ENCODE measurements around the gene ERC1. TPM values are rescaled to one million over a fixed set of nuclear protein-coding genes. Genes with fewer than 3 reads are reported as not detected.

ERC1 gene
- total and polyA plus RNA-seq, 2 donors from 2014 or later, result 5.1 to 68.3 TPM

GRCh38 chr12:1104088-1104800, 113.2 kb downstream of the ERC1 start:
- no peaks in the 10 kb centered on the region for H3K9me3 ChIP-seq (ENCODE audit: control insufficient read depth in 2 of 3, insufficient read depth in 1 of 3, low read length in 3 of 3)
- no peak overlapping the region for H3K4me3 ChIP-seq (ENCODE audit: low read length in 3 of 3)
- peak in 2 of 5 donors; percentile 7 to 24 for DNase-seq
- no peaks in the 10 kb centered on the region for H3K27me3 ChIP-seq (ENCODE audit: control insufficient read depth, insufficient read depth, low read length)
- no peak for TF ChIP-seq CTCF (IDR thresholded peaks at IDR 0.05; ENCODE audit: borderline replicate concordance, extremely low read depth, insufficient read depth)
- no peak overlapping the region for H3K27ac ChIP-seq (ENCODE audit: low read depth in 2 of 2, low read length in 2 of 2)
- H3K4me1 ChIP-seq (ENCODE audit: control insufficient read depth in 2 of 3, insufficient read depth in 2 of 3, low read depth in 1 of 3, low read length in 3 of 3), result no peaks in the 10 kb centered on the region
- no peak for FAIRE-seq
- no peak overlapping the region for H3K9ac ChIP-seq (ENCODE audit: low read length in 3 of 3)
- no peaks in the 10 kb centered on the region for H3K36me3 ChIP-seq (ENCODE audit: control insufficient read depth in 2 of 3, insufficient read depth in 3 of 3, low read length in 3 of 3)
- intact Hi-C loops (cut with DNase I), result no loop called here

- FAIRE-seq (no peak), DNase-seq (no peak)
- H3K9ac ChIP-seq (ENCODE audit: low read length in 3 of 3), result no peak overlapping the region
- no peak for TF ChIP-seq CTCF (IDR thresholded peaks at IDR 0.05; ENCODE audit: borderline replicate concordance, extremely low read depth, insufficient read depth)
- H3K4me1 ChIP-seq (ENCODE audit: control insufficient read depth in 2 of 3, insufficient read depth in 2 of 3, low read depth in 1 of 3, low read length in 3 of 3), result no peaks in the 10 kb centered on the region
- H3K9me3 ChIP-seq (ENCODE audit: control insufficient read depth in 2 of 3, insufficient read depth in 1 of 3, low read length in 3 of 3), result no peaks in the 10 kb centered on the region
- no peak overlapping the region for H3K4me3 ChIP-seq (ENCODE audit: low read length in 3 of 3)
- no peaks in the 10 kb centered on the region for H3K36me3 ChIP-seq (ENCODE audit: control insufficient read depth in 2 of 3, insufficient read depth in 3 of 3, low read length in 3 of 3)
- H3K27me3 ChIP-seq (ENCODE audit: control insufficient read depth, insufficient read depth, low read length), result no peaks in the 10 kb centered on the region
- H3K27ac ChIP-seq (ENCODE audit: low read depth in 2 of 2, low read length in 2 of 2), result no peak overlapping the region
- intact Hi-C loops (cut with DNase I), result no loop called here
Measured at GRCh38 chr12:1107669-1108068, 116.6 kb downstream of the ERC1 start.

GRCh38 chr12:1108276-1108675, 117.3 kb downstream of the ERC1 start:
- TF ChIP-seq CTCF (IDR thresholded peaks at IDR 0.05; ENCODE audit: borderline replicate concordance, extremely low read depth, insufficient read depth), result no peak
- Histone ChIP-seq H3K36me3 (ENCODE audit: control insufficient read depth in 2 of 3, insufficient read depth in 3 of 3, low read length in 3 of 3) (no peaks in the 10 kb centered on the region), H3K9me3 (ENCODE audit: control insufficient read depth in 2 of 3, insufficient read depth in 1 of 3, low read length in 3 of 3) (no peaks in the 10 kb centered on the region)

More at GRCh38 chr12:1108276-1108675, 117.3 kb downstream of the ERC1 start:
- H3K4me3 ChIP-seq (ENCODE audit: low read length in 3 of 3), result no peak overlapping the region
- H3K9ac ChIP-seq (ENCODE audit: low read length in 3 of 3), result no peak overlapping the region
- no peaks in the 10 kb centered on the region for H3K27me3 ChIP-seq (ENCODE audit: control insufficient read depth, insufficient read depth, low read length)
- H3K4me1 ChIP-seq (ENCODE audit: control insufficient read depth in 2 of 3, insufficient read depth in 2 of 3, low read depth in 1 of 3, low read length in 3 of 3), result no peaks in the 10 kb centered on the region
- no peak overlapping the region for H3K27ac ChIP-seq (ENCODE audit: low read depth in 2 of 2, low read length in 2 of 2)
- intact Hi-C loops (cut with DNase I), result no loop called here
- no peak for DNase-seq
- FAIRE-seq, result no peak

All from kidney (tissue), 14 donors.